ENCODE measurements around the gene KMO.

KMO gene

DNA sequence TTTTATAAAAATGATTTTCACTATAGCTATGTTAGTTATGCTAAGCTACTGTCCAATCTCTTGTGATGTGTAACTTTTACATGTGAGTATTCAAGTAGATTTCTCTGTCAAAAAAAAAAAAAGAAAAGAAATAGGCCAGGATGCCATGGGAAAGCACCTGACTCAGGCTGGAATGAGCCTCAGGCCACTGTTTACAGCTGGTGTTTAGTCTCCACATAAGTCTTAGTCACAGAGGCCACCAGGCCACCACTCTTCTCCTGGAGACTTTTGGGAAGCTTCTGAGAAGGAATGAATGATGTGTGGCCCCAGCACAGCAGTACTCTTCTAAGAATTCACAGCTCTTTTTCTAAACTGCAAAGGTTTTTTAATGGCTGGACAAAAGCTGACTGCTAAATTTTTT, 59.1 kb downstream of the KMO start:
- no peak for DNase-seq (ENCODE audit: low read depth)
- H3K4me3 ChIP-seq (ENCODE audit: low read depth, low read length), result no peak overlapping the region
- TF ChIP-seq CTCF (IDR thresholded peaks at IDR 0.05; ENCODE audit: insufficient read depth, low read depth, low read length, missing control alignments), result no peak

GRCh38 chr1:241591736-241592135, 59.6 kb downstream of the KMO start:
- H3K4me3 ChIP-seq (ENCODE audit: low read depth, low read length), result no peak overlapping the region

GRCh38 chr1:241592273-241592958, 60.2 kb downstream of the KMO start:
- peak; percentile 40 for DNase-seq (ENCODE audit: low read depth)
- no peak for TF ChIP-seq CTCF (IDR thresholded peaks at IDR 0.05; ENCODE audit: insufficient read depth, low read depth, low read length, missing control alignments)

More at GRCh38 chr1:241591736-241592135, 59.6 kb downstream of the KMO start:
- no peak for DNase-seq (ENCODE audit: low read depth)
- TF ChIP-seq CTCF (IDR thresholded peaks at IDR 0.05; ENCODE audit: insufficient read depth, low read depth, low read length, missing control alignments), result no peak

GRCh38 chr1:241593186-241593585, 61.0 kb downstream of the KMO start:
- TF ChIP-seq CTCF (IDR thresholded peaks at IDR 0.05; ENCODE audit: insufficient read depth, low read depth, low read length, missing control alignments), result no peak
- DNase-seq (ENCODE audit: low read depth), result no peak
- H3K4me3 ChIP-seq (ENCODE audit: low read depth, low read length), result no peak overlapping the region

More at GRCh38 chr1:241592273-241592958, 60.2 kb downstream of the KMO start:
- no peak overlapping the region for H3K4me3 ChIP-seq (ENCODE audit: low read depth, low read length)

DNA sequence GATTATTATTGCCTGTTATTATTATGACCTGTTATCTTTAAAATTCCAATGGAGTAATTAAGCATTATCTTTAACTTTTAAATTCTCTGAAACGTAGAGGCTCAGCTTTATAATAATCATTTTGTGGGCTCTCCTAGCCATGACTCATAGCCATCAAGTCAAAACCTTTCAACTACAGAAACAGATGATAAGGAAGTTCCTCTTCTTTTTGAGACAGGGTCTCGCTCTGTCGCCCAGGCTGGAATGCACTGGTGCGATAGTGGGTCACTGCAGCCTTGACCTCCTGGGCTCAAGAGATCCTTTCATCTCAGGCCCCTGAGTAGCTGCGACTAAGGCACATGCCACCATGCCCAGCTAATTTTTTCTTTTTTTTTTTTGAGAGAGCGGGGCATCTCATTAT, 64.5 kb downstream of the KMO start:
- no peak for TF ChIP-seq CTCF (IDR thresholded peaks at IDR 0.05; ENCODE audit: insufficient read depth, low read depth, low read length, missing control alignments)
- H3K4me3 ChIP-seq (ENCODE audit: low read depth, low read length), result no peak overlapping the region
- no peak for DNase-seq (ENCODE audit: low read depth)

DNA sequence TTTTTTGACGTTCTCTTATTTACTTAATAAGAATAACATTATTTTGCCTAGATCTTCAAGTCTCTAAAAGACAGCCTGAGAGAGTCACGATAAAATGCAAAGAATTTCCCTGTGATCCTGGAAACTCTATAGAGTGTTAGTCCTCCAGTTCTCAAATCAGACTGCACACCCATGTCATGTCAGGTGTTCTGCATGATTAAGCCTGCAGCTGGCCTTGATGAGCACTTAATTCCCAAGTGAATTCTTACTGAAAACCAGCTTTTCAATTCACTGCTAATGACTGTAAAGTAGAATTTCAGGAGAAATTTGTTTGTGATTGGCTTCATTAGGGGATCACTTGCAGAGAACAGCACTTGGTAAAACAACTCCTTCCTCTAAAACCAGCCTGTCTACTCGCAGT, 66.1 kb downstream of the KMO start:
- no peak overlapping the region for H3K4me3 ChIP-seq (ENCODE audit: low read depth, low read length)
- TF ChIP-seq CTCF (IDR thresholded peaks at IDR 0.05; ENCODE audit: insufficient read depth, low read depth, low read length, missing control alignments), result no peak
- peak; percentile 34 for DNase-seq (ENCODE audit: low read depth)

GRCh38 chr1:241600496-241600901, 68.3 kb downstream of the KMO start:
- peak; percentile 51 for DNase-seq (ENCODE audit: low read depth)
- no peak for TF ChIP-seq CTCF (IDR thresholded peaks at IDR 0.05; ENCODE audit: insufficient read depth, low read depth, low read length, missing control alignments)
- no peak overlapping the region for H3K4me3 ChIP-seq (ENCODE audit: low read depth, low read length)

All from GM12865 (cell line).